OCI-LY1 (cell line): Measurements from ENCODE around the gene ADAMTS17.

Experiments used
- H2AFZ ChIP-seq: fragments of 200-600 bp; sonication (generic), shearing (Covaris generic); 2 replicates; pipeline ENCODE4 v1.6.0; 2014; ENCODE audit warnings: antibody characterized with exemption, mild to moderate bottlenecking, low read length
- H3F3A ChIP-seq: fragments of 200-600 bp; sonication (generic), shearing (Covaris generic); 2 replicates; pipeline ENCODE4 v1.6.0; 2014; ENCODE audit warnings: mild to moderate bottlenecking, antibody characterized with exemption, low read length, moderate library complexity; ENCODE audit not compliant: insufficient read depth
- H3K27ac ChIP-seq: fragments of 200-600 bp; sonication (generic); 2 replicates; pipeline ENCODE4 v1.5.1; 2014; ENCODE audit warnings: low read length, mixed run types, mild to moderate bottlenecking, low read depth; ENCODE audit not compliant: poor library complexity, severe bottlenecking
- H3K27me3 ChIP-seq: fragments of 200-600 bp; sonication (generic); 2 replicates; pipeline ENCODE4 v1.6.0; 2014; ENCODE audit warnings: antibody characterized with exemption, mild to moderate bottlenecking, low read length, moderate library complexity; ENCODE audit not compliant: insufficient read depth
- H3K36me3 ChIP-seq: fragments of 200-600 bp; sonication (generic); 2 replicates; pipeline ENCODE4 v1.6.1; 2014; ENCODE audit warnings: mild to moderate bottlenecking, antibody characterized with exemption, low read length, moderate library complexity, mixed read lengths; ENCODE audit not compliant: insufficient read depth
- H3K4me1 ChIP-seq: fragments of 200-600 bp; sonication (generic); 2 replicates; pipeline ENCODE4 v1.5.1; 2014; ENCODE audit warnings: mild to moderate bottlenecking, low read length, moderate library complexity; ENCODE audit not compliant: insufficient read depth, severe bottlenecking
- H3K4me2 ChIP-seq: fragments of 200-600 bp; sonication (generic), shearing (Covaris generic); 2 replicates; pipeline ENCODE4 v1.6.1; 2014; ENCODE audit warnings: low read length
- H3K4me3 ChIP-seq: fragments of 200-600 bp; sonication (generic); 2 replicates; pipeline ENCODE4 v1.5.1; 2014; ENCODE audit warnings: low read length, low read depth, mild to moderate bottlenecking, mixed read lengths; ENCODE audit not compliant: poor library complexity, severe bottlenecking
- H3K79me2 ChIP-seq: fragments of 200-600 bp; shearing (Covaris generic); 2 replicates; pipeline ENCODE4 v1.6.1; 2016; ENCODE audit warnings: mixed run types, low read length, mixed read lengths; ENCODE audit not compliant: insufficient read depth
- H3K9ac ChIP-seq: fragments of 200-600 bp; sonication (generic), shearing (Covaris generic); 2 replicates; pipeline ENCODE4 v1.6.1; 2014; ENCODE audit warnings: mild to moderate bottlenecking, low read length, mixed read lengths
- H3K9me2 ChIP-seq: fragments of 200-600 bp; sonication (generic), shearing (Covaris generic); 2 replicates; pipeline ENCODE4 v1.6.1; 2014; ENCODE audit warnings: low read depth, mild to moderate bottlenecking, low read length, mixed read lengths
- H3K9me3 ChIP-seq: fragments of 200-600 bp; shearing (Covaris generic); 2 replicates; pipeline ENCODE4 v1.6.1; 2014; ENCODE audit warnings: low read length, mixed read lengths
- H4K20me1 ChIP-seq: fragments of 200-600 bp; sonication (generic), shearing (Covaris generic); 2 replicates; pipeline ENCODE4 v1.6.0; 2016; ENCODE audit warnings: mild to moderate bottlenecking, low read length; ENCODE audit not compliant: insufficient read depth
- EZH2 ChIP-seq: fragments of 200-600 bp; sonication (generic), shearing (Covaris generic); IDR thresholded peaks from 2 replicates; pipeline ENCODE4 v1.8.0; 2017; ENCODE audit warnings: borderline replicate concordance, mixed run types, mild to moderate bottlenecking, antibody characterized with exemption, low read length, moderate library complexity, mixed read lengths
- TF ChIP-seq, protein P1 (sequence below): fragments of 200-600 bp; sonication (generic), shearing (Covaris generic); IDR thresholded peaks from 2 replicates; pipeline ENCODE4 v1.5.1; 2017; ENCODE audit warnings: mild to moderate bottlenecking, antibody characterized with exemption, low read length, moderate library complexity, mixed read lengths

The ADAMTS17 gene

DNA sequence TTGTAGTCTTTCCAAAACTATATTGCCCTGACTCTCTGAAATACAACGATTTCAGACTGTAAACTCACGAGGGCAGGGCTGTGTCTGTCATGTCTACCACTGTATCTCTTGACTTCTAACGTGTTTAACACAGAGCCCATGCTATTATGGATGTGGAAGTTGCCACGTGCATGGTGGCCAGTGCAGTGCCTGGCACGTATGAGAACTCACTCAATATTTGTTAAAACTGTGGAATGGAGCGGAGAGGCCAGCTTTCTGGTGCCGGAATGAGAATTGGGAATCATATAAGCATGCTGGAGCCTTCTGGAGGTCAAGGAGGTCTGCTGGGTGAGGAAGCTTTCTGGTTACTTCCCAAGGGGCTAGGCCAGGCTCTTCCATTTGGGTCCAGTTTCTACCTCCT lies 387.9 kb downstream of the ADAMTS17 start:
- Histone ChIP-seq H3F3A (no peaks in the 10 kb centered on the region), H3K9me3 (no peaks in the 10 kb centered on the region), H3K79me2 (no peaks in the 10 kb centered on the region), H3K4me2 (no peak overlapping the region), H3K9ac (no peak overlapping the region), H3K36me3 (no peaks in the 10 kb centered on the region), H3K4me1 (no peaks in the 10 kb centered on the region), H3K27ac (no peak overlapping the region), H4K20me1 (no peaks in the 10 kb centered on the region), H2AFZ (no peak overlapping the region), H3K27me3 (no peaks in the 10 kb centered on the region), H3K4me3 (no peak overlapping the region), H3K9me2 (no peaks in the 10 kb centered on the region)
- TF ChIP-seq EZH2 = no peak
- TF ChIP-seq, protein P1, sequence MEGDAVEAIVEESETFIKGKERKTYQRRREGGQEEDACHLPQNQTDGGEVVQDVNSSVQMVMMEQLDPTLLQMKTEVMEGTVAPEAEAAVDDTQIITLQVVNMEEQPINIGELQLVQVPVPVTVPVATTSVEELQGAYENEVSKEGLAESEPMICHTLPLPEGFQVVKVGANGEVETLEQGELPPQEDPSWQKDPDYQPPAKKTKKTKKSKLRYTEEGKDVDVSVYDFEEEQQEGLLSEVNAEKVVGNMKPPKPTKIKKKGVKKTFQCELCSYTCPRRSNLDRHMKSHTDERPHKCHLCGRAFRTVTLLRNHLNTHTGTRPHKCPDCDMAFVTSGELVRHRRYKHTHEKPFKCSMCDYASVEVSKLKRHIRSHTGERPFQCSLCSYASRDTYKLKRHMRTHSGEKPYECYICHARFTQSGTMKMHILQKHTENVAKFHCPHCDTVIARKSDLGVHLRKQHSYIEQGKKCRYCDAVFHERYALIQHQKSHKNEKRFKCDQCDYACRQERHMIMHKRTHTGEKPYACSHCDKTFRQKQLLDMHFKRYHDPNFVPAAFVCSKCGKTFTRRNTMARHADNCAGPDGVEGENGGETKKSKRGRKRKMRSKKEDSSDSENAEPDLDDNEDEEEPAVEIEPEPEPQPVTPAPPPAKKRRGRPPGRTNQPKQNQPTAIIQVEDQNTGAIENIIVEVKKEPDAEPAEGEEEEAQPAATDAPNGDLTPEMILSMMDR = no peak

DNA sequence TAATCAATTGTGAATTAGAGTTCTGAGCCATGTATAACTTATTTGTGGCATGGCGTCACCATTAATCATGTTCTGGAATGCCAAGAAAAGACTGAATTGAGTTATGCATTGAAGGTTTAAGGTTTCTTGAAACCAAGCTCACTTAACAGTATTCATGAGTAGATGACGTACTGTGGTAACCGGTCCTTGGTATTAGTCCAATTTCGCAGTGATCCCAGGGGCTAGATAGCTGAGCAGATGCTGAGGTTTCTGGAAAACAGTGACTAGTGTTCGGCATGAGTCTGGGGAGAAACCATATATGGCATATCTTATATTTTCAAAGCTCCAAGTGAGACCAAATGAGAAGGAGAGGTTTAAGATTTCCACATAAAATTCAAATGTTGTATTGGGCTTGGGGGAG lies 390.3 kb downstream of the ADAMTS17 start:
- H4K20me1 ChIP-seq = no peaks in the 10 kb centered on the region
- no peaks in the 10 kb centered on the region for H3F3A ChIP-seq
- H3K79me2 ChIP-seq = no peaks in the 10 kb centered on the region
- H3K4me2 ChIP-seq = no peak overlapping the region
- TF ChIP-seq EZH2 = no peak
- TF ChIP-seq, protein P1 = no peak
- no peak overlapping the region for H3K4me3 ChIP-seq
- no peak overlapping the region for H3K9ac ChIP-seq
- no peak overlapping the region for H2AFZ ChIP-seq
- no peaks in the 10 kb centered on the region for H3K27me3 ChIP-seq
- H3K27ac ChIP-seq = no peak overlapping the region
- no peaks in the 10 kb centered on the region for H3K9me3 ChIP-seq
- no peaks in the 10 kb centered on the region for H3K4me1 ChIP-seq
- no peaks in the 10 kb centered on the region for H3K36me3 ChIP-seq
- H3K9me2 ChIP-seq = no peaks in the 10 kb centered on the region

DNA sequence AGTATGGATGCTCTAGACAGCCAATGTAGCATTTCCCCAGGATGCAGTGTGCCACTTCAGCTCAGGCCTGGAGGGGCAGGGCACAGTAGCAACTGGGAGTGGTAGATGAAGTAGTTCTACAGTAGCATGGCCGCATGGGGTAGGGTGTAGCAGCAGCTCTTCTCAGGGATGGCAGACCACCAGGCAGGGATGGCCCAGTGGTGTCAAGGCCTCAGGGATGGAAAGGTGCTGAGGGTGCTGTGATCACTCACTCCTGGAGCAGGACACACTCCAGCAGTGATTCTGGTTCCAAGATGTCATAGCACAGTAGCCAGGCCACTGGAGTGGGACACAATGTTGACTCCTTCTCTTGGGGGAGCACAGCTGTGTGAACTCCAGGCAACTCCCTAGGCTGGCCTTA lies 397.6 kb downstream of the ADAMTS17 start:
- Histone ChIP-seq H3K4me1 (no peaks in the 10 kb centered on the region), H4K20me1 (no peaks in the 10 kb centered on the region), H3K36me3 (no peaks in the 10 kb centered on the region), H3K9ac (no peak overlapping the region), H3K4me3 (no peak overlapping the region), H3F3A (no peaks in the 10 kb centered on the region), H3K9me3 (no peaks in the 10 kb centered on the region), H3K27me3 (no peaks in the 10 kb centered on the region), H3K27ac (no peak overlapping the region), H2AFZ (no peak overlapping the region), H3K79me2 (no peaks in the 10 kb centered on the region), H3K9me2 (no peaks in the 10 kb centered on the region), H3K4me2 (no peak overlapping the region)
- TF ChIP-seq, protein P1 = no peak
- no peak for TF ChIP-seq EZH2
